GM19193 (cell line): ENCODE results near the gene NXPH1.

Source experiments
- POLR2A ChIP-seq: IDR thresholded peaks from 4 replicates; pipeline ENCODE4 v1.6.1; 2011; ENCODE audit not compliant: insufficient read depth, insufficient read length; ENCODE audit errors: extremely low read depth

Gene NXPH1

DNA sequence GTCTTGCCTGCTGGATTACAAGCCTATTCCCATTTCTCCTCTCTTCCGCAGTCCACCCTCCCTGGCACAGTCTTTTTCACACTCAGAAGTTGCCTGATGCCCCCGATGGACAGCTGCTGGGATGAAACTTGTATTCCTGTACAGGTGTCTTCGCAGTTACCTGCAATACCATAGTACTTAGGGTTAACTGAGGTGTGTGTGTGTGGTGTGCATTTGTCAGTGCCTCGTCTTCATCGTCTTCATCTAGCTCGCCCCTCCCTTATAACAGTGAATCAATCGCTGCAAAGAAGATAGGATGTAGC is 11.0 kb downstream of the NXPH1 start:
- TF ChIP-seq POLR2A, result no peak

DNA sequence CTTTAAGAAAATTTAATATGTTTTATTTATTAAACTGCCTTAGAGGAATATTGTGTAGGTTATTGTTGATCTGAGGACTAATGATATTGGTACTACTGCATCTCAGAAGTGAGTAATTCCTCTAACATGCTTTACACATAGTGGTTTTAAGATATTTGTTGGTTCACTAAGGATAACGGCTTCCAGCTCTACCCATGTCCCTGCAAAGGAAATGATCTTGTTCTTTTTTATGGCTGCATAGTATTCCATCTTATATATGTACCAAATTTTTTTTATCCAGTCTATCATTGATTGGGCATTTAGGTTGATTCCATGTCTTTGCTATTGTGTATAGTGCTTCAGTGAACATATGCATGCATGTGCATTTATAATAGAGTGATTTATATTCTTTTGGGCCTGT is 20.1 kb downstream of the NXPH1 start:
- no peak for TF ChIP-seq POLR2A

DNA sequence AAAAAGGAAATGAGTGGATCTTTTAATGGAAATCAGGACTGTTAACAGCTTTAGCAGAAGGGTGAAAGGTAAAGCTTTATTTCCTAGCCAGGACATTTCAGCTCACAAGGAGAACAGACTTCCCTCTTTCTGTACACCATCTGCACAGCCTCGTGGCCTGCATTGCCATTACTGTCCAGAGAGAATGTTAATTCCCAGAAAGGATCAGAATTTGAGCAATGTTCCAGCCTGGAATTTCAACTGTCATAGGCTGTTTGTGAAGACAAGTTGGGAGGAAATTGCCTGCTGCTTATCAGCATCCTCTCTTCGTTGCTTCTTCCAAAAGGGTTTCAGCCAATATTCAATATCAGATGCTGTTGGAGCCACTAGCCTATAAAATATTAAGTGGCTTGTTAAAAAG is 22.0 kb downstream of the NXPH1 start:
- no peak for TF ChIP-seq POLR2A

DNA sequence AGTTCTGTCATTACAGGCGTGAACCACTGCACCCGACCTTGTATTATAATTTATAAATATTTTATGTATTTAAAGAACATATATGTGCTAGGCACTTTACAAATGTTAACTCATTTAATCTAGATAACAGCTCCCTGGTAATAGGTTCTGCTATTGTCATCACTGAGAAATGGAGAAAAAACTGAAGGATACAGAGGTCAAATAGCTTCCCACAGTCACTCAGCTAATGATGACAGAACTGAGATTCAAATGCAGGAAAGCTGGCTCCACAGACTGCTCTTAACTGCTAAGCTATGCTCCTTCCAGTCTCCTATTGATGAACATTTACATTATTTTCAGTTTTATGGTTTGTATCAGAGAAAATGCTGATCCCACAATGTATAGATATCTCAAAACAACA is 28.9 kb downstream of the NXPH1 start:
- TF ChIP-seq POLR2A, result no peak

DNA sequence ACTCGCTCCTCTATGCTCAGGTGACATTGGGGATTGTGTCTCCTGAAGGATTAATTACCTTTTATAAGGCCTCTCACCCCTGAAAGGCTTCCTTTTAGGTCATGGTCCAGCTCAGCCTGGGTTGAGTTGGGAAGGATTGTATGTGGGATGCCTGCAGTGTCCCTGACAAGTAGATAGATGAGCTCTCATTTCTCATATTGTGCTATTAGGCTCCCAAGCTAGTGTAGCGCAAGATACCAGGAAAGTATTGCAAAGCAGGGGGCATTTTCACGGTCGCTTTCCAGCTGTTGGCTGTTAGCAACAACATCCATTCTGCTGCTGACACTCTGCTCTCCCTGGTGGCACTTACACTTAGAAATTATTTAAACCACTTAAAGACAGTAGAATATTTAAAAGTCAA is 31.9 kb downstream of the NXPH1 start:
- TF ChIP-seq POLR2A, result no peak

DNA sequence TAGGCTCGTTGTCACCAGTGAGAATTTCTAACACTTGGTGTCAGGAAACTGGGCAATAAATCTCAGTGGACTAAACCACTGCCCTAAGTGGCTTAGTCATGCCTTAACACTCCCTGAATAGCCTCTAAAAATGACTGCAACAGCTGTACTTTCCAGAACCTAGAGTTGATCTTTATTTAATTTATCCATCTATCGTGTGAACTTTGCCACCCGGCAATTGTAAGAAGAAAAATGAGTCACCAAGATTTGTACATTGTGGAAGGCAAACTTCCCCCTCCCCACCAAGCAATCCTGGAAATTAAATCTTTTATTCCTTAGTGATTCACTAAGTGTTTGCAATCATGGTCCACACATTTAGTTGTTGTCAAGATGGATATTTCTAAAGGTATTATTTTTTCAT is 47.1 kb downstream of the NXPH1 start:
- no peak for TF ChIP-seq POLR2A

DNA sequence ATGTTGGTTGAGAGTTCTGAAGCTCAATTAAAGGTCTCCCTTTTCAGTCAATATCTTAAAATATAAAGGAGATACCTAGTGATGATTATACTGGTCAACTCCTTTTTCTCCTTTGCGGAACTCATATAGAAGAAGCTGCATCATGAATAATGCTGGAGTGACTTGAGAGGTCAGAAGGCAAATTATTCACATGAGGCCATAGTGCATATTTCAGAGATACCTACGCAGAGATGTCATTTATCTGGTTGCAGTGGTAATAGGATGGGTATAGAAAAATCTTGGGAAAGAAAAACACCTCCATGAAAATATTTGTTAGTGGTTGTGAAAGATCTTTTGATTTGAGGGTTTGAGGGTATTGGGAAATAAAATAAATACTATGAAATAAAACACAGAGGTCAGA is 47.7 kb downstream of the NXPH1 start:
- TF ChIP-seq POLR2A, result no peak

DNA sequence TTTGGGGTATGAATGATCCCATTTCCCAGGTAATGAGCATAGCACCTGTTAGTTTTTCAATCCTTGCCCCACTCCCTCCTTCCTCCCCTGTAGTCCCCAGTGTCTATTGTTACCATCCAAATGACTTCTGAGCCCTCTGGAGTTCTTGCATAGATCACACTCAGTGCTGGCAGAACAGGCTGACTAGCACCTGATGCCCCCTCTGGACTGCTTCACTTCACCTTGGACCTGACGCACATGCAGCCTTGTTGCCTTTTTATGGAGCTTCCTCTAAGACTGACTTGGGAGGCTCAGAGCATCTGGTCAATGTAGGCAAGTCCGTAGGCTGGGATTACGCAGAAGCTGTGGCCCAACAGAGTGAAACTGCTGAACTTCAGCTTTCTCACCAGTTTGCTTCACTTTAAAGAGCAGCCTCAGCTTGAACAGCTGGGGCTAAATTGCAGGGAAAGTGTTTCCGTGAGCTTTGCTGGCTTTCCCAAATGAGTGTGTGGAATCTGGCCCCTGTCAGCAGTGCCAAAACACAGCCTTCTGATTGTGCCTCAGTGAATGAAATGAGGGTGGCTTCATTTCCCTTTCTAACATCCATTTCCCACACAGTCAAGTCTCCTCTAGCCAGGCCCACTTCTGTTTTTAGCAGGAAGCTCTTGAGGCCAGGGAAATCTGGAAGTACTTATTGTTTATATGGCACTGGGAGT is 48.5 kb downstream of the NXPH1 start:
- no peak for TF ChIP-seq POLR2A

DNA sequence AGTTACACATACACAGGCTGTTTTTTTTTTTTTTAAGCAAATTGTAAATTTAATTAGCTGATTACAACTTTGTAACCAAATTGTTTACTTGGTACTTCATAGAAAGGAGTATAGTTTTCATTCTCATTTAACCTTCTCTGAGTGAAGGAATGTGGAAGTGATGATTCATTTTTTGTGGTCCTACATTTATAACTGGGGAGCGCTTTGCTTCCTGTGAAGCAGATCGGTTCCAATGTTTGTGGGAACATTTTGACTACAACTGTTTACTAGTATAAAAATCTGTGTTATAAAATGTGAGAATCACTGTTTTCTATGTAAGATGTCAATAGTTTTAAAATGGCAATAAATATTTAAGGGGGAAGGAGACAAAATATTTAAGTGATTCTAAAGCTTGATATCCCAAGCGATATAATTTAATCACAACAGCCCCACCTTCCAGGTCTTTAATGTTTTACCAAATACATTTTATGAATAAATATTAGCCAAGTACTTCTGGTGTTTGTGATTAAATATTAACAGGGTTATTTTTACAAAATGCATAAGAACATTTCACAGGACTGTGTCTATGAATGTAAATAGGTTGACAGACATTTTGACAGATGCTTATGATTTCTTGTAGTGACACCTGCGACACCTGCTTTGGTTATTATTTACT is 57.1 kb downstream of the NXPH1 start:
- no peak for TF ChIP-seq POLR2A

DNA sequence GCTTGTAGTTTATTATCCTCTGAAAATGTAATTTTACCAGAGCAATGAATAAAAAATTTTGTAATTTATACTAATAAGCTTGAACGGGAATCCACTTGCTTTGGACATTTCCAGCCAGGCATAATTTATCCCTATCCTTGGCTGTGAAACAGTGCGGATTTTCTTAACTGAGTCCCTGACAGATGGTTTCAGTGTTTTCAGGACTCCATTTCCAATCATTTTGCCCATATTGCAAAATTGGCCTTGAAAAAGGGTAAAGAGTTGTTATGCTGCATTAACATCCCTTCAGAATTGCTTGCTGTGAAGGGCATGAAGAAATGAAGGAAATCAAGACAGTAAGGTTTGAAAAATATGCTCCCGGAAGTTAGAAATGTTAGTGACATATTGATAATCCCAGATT is 57.7 kb downstream of the NXPH1 start:
- no peak for TF ChIP-seq POLR2A

DNA sequence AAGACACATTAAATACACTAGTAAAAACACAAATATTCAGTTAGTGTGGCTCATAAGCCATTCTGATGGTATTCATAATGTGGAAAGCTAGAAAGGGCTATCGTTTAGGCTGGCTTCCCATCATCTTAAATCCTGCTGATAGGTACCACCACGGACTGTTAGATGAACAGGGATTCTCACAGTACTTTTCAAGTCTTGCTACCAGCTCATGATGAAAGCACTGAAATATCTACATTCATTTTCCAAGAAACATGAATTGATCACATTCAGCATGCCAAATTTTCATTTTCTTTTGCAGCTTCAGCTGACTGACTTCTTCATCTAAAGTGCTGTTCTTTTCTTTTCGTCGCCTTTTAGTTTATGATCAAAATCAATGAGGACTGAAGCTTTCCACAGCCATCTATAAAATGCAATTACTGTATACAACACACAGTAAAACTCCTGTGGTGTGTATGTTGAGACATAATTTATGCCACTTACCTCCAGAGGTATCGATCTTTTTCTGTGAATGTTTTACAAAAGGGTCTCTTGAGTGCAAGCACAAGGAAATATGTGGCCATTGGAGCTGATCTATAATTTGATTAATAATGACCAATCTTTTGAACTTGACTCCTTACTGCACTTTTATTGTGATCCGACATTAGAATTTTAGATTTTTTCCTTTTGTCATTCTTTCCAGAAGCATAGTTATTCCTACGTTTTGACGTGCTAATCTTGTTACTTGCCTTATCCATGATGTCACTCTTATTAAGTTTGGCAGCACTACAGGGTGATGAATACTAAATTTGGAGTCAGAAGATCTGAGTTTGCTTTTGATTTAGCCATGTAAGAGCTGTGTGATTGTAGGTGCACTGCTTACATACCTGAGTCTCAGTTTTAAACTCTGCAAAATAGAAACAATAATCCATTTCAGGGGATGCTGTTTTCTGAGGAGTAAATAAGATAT is 58.4 kb downstream of the NXPH1 start:
- TF ChIP-seq POLR2A, result no peak

DNA sequence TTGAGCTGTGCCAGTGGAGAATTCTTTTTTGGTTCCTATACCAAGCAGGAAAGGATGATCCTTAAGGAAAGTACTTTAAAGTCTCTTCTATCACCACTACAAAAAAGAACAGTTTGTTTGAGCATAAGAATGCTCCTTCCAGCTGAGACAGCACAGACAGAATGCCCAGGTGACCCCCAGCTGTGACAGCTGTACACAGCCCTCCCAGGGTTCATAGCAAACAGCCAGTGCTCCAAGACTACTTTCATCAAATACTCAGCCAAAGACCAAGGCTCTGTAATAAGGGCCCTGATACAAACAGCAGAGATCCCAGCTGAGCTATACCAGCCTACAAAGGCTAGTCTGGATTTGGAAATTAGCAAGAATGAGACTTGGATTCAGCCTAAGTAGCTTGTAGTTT is 65.7 kb downstream of the NXPH1 start:
- no peak for TF ChIP-seq POLR2A

DNA sequence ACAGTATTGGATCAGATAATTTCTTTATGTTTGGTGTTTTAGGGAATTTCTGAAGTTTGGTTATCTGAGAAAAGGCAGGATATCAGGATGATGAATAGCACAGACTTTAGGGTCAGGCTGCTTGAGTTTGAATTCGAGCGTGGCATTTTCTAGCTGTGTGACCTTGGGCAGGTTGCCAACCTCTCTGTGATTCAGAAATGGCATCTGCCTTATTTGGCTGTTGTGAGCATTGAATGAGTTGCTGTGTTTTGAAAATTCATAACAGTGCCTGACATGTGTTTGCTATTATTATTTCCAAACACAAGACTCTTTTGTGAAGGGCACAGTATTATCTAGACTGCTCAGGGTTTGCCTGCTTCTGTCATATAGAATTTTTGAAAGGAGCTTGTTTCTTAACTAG is 66.9 kb downstream of the NXPH1 start:
- no peak for TF ChIP-seq POLR2A

DNA sequence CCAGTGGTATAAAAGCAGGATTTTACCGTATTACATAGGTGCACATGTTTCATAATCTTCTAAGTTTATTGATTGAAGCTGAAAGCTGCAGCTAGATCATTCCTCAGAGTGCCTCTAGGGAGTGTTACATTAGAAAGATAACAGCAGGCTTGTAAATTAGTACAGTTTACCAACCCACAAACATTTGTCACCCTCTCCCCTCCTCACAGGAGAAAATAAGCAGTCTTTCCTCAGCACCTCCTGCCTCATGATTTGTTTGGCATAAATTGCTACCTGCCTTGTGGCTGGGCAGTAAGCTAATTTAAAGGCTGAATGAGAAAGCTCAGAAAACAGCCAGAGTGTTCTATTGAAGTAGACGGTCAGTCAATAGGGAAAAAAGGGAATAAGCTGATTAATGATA is 74.2 kb downstream of the NXPH1 start:
- TF ChIP-seq POLR2A, result no peak

DNA sequence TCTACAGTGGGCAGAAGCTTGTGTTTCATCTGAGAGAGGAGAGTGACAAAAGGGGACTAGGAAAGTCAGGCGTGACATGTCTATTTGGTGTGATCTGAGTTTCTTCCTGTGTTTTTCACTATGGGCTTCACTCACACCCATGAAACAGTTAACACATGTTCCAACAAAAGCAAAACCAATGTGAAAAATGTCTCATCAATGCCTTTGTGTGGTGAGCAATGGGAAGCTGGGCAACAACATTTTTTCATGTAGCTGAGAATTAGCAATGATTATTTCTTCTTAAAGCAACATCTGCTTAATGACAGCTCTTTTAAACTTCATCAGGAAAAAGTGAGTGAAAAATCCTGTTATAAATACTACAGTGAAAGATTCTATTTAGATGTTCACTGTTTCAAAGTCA is 76.2 kb downstream of the NXPH1 start:
- TF ChIP-seq POLR2A, result no peak

DNA sequence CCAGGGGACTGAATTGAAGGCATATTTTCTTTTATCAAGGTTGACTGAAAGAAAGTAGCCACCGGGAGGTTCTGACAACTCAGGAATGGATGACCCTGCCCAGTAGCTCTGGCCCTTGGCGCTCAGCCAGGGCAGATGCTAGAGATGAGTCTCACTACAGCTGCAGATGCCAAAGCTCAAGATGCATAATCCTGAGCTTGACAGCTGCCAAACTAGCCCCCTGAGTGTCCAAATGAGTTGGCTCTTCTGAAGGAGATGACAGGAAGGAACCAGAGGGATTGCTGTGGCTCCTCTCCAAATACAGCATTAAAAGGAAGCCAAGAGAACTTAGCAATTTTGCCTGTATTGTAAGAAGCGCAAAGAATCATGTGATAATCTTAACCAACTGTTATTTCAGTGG is 78.4 kb downstream of the NXPH1 start:
- TF ChIP-seq POLR2A, result no peak

DNA sequence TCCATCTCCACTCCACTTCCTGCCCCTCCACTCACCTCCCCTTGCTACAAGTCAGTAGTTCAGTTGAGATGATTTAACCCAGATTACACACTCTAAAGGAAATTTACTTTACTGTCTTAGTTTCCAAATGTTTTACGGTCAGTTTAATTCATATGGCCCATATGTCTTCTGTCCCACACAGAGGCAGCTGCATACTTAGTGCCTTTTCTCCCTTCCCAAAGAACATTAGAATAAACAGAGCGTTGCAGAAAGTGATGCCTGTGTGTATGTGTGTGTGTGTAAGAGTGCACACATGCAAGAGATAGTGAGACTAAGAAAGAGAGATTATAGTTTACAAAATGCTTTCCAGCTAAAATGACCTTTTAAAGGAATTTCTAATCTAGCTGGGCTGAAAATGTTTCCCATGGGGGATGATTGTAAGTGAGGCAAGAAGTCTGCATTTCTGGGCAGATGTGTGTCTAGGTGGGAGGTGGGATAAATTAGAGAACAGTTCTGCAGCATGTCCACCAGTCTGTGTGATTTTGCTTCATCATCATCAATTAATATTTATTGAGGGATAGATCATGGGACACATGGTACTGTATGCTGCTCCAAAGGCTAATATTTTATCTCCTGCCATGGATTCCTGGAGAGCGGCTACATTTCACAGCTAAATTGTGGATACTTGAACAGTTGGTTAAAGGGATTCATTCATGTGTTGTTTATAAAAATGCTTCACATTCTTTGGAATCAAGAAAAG is 81.5 kb downstream of the NXPH1 start:
- no peak for TF ChIP-seq POLR2A
